Mesendoderm (in vitro differentiated cells): ENCODE measurements around the gene YEATS4.

ENCODE experiments used
- DNase-seq: peaks from one replicate; pipeline ENCODE4 v3.0.0; 2013
- H2AK5ac ChIP-seq: 2 replicates; pipeline ENCODE4 v1.6.1; 2013; ENCODE audit warnings: low read length, inconsistent platforms
- H2BK120ac ChIP-seq: 2 replicates; pipeline ENCODE4 v1.6.1; 2013; ENCODE audit warnings: low read depth, mild to moderate bottlenecking, low read length, moderate library complexity, mixed read lengths
- H2BK15ac ChIP-seq: replicated peaks from 2 replicates; pipeline ENCODE4 v1.6.1; 2013; ENCODE audit warnings: low read depth, mild to moderate bottlenecking, moderate library complexity
- H2BK5ac ChIP-seq: 2 replicates; pipeline ENCODE4 v1.6.1; 2013; ENCODE audit warnings: low read length, inconsistent platforms
- H3K18ac ChIP-seq: 2 replicates; pipeline ENCODE4 v1.6.1; 2013; ENCODE audit warnings: mild to moderate bottlenecking, low read length, mixed read lengths
- H3K23ac ChIP-seq: one replicate; pipeline ENCODE4 v1.6.1; 2013; ENCODE audit warnings: low read length
- H3K27ac ChIP-seq: 2 replicates; pipeline ENCODE4 v1.5.1; 2013; ENCODE audit warnings: low read depth, mild to moderate bottlenecking, inconsistent platforms, low read length, moderate library complexity
- H3K27me3 ChIP-seq: 2 replicates; pipeline ENCODE4 v1.6.1; 2013; ENCODE audit warnings: low read length, control low read depth, mild to moderate bottlenecking, inconsistent platforms; ENCODE audit not compliant: insufficient read depth, poor library complexity
- H3K36me3 ChIP-seq: 2 replicates; pipeline ENCODE4 v1.6.1; 2013; ENCODE audit warnings: low read length, inconsistent platforms; ENCODE audit not compliant: control insufficient read depth, insufficient read depth
- H3K4ac ChIP-seq: one replicate; pipeline ENCODE4 v1.6.1; 2013; ENCODE audit warnings: low read depth, mild to moderate bottlenecking, low read length, moderate library complexity
- H3K4me1 ChIP-seq: 2 replicates; pipeline ENCODE4 v1.6.1; 2013; ENCODE audit warnings: low read depth, low read length, inconsistent platforms; ENCODE audit not compliant: control insufficient read depth
- H3K4me2 ChIP-seq: 2 replicates; pipeline ENCODE4 v1.6.1; 2013; ENCODE audit warnings: low read length
- H3K4me3 ChIP-seq: 2 replicates; pipeline ENCODE4 v1.5.1; 2013; ENCODE audit warnings: mild to moderate bottlenecking, low read length
- H3K56ac ChIP-seq: one replicate; pipeline ENCODE4 v1.6.1; 2013; ENCODE audit warnings: low read length
- H3K79me1 ChIP-seq: 2 replicates; pipeline ENCODE4 v1.6.1; 2013; ENCODE audit warnings: low read length, inconsistent platforms
- H3K79me2 ChIP-seq: 2 replicates; pipeline ENCODE4 v1.6.1; 2013; ENCODE audit warnings: mild to moderate bottlenecking, low read length; ENCODE audit not compliant: control insufficient read depth, insufficient read depth
- H3K9ac ChIP-seq: 2 replicates; pipeline ENCODE4 v1.6.1; 2013; ENCODE audit warnings: low read length, inconsistent platforms
- H4K5ac ChIP-seq: one replicate; pipeline ENCODE4 v1.6.1; 2013; ENCODE audit warnings: low read length
- H4K8ac ChIP-seq: one replicate; pipeline ENCODE4 v1.6.1; 2013; ENCODE audit warnings: low read depth, mild to moderate bottlenecking, control low read depth, low read length, moderate library complexity
- WGBS: extraction: QIAGEN DNeasy Blood & Tissue Kit; methylation state at CpG from one replicate; pipeline ENCODE4 v1.1.7; 2013; ENCODE audit warnings: low lambda C conversion rate, missing lambda C conversion rate; ENCODE audit not compliant: insufficient coverage; ENCODE audit errors: extremely low coverage; 5-methylcytosine and 5-hydroxymethylcytosine counted together

YEATS4 gene

DNA sequence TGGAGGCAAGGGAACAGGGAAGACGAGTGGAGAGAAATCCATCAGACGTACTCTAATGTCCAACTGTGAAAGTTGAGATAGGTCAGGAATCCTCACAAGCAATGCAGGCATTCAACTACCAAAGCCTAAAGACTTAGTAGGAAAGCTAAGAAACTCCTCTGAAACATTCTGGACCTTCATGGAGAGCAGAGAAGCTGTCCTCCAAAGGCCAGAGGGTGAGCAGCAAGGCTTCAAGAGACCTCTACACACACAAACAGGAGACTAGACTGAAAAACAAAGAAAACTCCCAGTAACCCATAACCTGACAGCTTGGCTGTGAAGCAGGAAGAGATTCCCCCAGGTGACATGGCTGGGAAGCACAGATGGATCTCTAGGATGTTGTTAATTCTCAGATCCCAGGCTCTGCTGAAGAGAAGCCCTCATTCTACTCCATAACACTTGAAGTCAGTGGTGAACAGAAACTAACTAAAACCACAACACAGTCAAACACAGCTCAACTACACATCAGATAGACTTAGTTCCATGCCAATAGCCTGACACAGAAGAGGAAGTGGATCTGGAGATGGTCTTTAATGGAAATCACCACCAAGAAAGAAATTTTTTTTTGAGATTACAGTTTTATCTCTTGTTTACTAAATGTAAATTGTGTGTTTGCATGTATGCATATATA lies 34.6 kb upstream of the YEATS4 start:
- Histone ChIP-seq H3K4me3 (no peak overlapping the region), H2BK5ac (no peak overlapping the region), H3K79me1 (no peaks in the 10 kb centered on the region), H2BK15ac (no peak overlapping the region), H3K9ac (no peak overlapping the region), H4K5ac (no peak overlapping the region), H2AK5ac (no peak overlapping the region), H3K27me3 (no peaks in the 10 kb centered on the region), H2BK120ac (no peak overlapping the region), H3K23ac (no peak overlapping the region), H3K4me1 (no peaks in the 10 kb centered on the region), H3K36me3 (no peaks in the 10 kb centered on the region), H4K8ac (no peak overlapping the region), H3K4me2 (no peak overlapping the region), H3K4ac (no peak overlapping the region), H3K18ac (peak overlapping the region; percentile 28), H3K27ac (no peak overlapping the region), H3K79me2 (no peaks in the 10 kb centered on the region), H3K56ac (no peak overlapping the region)
- no CpG with 5 or more reads among the region's 2 CpGs for WGBS
- no peak for DNase-seq

DNA sequence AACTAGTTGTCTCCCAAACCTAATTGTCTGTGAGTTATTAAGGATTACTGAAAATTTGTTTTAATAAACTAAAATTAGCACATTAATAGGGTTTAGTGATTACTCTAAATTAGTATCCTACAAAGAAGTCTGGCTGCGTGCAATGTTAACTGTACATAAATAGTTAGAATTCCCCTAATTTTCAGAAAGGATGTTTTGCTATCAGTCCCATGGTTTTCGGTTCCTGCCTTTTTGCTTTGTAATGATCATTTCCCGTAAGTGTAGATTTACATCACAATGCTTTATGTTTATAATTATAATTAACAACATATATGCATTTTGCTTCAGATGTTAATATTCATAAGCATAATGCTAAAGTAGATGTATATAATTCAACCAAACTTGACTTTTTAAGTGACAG lies 31.1 kb upstream of the YEATS4 start:
- H3K27ac ChIP-seq: no peak overlapping the region
- no peaks in the 10 kb centered on the region for H3K79me2 ChIP-seq
- no peak overlapping the region for H3K18ac ChIP-seq
- H2AK5ac ChIP-seq: no peak overlapping the region
- no peaks in the 10 kb centered on the region for H3K79me1 ChIP-seq
- H3K4ac ChIP-seq: no peak overlapping the region
- H3K4me3 ChIP-seq: no peak overlapping the region
- no peaks in the 10 kb centered on the region for H3K27me3 ChIP-seq
- no peaks in the 10 kb centered on the region for H3K36me3 ChIP-seq
- H3K4me2 ChIP-seq: no peak overlapping the region
- peaks cover 2% of the 10 kb centered on the region for H3K4me1 ChIP-seq
- no peak overlapping the region for H3K9ac ChIP-seq
- no peak overlapping the region for H3K23ac ChIP-seq
- no CpG with 5 or more reads among the region's 3 CpGs for WGBS
- no peak overlapping the region for H2BK5ac ChIP-seq
- H4K8ac ChIP-seq: no peak overlapping the region
- DNase-seq: no peak
- no peak overlapping the region for H4K5ac ChIP-seq
- no peak overlapping the region for H3K56ac ChIP-seq
- H2BK15ac ChIP-seq: no peak overlapping the region
- H2BK120ac ChIP-seq: no peak overlapping the region

DNA sequence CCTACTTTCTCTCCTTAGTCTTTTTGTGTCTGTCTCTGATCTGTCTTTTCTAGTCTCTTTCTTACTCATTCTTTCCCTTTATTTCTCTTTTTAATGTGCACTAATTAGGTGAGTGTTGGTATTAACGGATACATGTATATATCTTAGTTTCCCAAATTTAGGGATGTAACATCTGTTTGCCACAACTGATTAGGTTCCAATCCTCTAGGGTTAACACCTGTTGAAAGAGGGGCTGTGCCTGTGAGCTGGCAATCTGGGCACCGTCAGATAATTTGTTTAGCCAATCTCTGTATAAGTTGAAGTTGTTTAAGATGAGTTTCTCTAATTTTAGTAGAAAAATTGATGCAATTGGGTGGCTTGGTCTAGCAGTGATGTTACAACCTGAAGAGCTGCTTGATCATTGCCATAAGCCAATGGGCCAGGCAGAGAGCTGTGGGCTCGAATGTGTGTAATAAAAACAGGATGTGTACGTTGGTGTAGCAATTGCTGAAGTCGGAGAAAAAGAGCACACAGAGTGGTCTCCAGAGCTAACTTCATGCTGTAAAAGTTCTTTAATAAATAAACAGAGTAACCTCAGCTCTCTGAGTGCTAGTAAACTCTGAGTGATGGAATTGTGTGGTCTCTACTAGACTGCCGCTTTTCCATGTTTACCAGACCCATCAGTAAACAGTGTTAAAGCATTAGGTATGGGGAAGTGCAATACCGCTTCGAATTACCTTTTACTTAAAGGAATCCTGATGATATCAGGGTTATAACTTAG lies 29.7 kb upstream of the YEATS4 start:
- Histone ChIP-seq H3K18ac (no peak overlapping the region), H3K56ac (no peak overlapping the region), H2BK5ac (no peak overlapping the region), H3K36me3 (no peaks in the 10 kb centered on the region), H3K79me2 (no peaks in the 10 kb centered on the region), H3K9ac (no peak overlapping the region), H3K23ac (no peak overlapping the region), H4K8ac (no peak overlapping the region), H4K5ac (no peak overlapping the region), H2BK120ac (no peak overlapping the region), H3K4me3 (no peak overlapping the region), H2AK5ac (no peak overlapping the region), H3K79me1 (no peaks in the 10 kb centered on the region), H3K4ac (no peak overlapping the region), H3K4me2 (no peak overlapping the region), H3K27me3 (no peaks in the 10 kb centered on the region), H3K27ac (no peak overlapping the region), H3K4me1 (peaks cover 2% of the 10 kb centered on the region), H2BK15ac (no peak overlapping the region)
- WGBS: no CpG with 5 or more reads among the region's 8 CpGs
- no peak for DNase-seq

DNA sequence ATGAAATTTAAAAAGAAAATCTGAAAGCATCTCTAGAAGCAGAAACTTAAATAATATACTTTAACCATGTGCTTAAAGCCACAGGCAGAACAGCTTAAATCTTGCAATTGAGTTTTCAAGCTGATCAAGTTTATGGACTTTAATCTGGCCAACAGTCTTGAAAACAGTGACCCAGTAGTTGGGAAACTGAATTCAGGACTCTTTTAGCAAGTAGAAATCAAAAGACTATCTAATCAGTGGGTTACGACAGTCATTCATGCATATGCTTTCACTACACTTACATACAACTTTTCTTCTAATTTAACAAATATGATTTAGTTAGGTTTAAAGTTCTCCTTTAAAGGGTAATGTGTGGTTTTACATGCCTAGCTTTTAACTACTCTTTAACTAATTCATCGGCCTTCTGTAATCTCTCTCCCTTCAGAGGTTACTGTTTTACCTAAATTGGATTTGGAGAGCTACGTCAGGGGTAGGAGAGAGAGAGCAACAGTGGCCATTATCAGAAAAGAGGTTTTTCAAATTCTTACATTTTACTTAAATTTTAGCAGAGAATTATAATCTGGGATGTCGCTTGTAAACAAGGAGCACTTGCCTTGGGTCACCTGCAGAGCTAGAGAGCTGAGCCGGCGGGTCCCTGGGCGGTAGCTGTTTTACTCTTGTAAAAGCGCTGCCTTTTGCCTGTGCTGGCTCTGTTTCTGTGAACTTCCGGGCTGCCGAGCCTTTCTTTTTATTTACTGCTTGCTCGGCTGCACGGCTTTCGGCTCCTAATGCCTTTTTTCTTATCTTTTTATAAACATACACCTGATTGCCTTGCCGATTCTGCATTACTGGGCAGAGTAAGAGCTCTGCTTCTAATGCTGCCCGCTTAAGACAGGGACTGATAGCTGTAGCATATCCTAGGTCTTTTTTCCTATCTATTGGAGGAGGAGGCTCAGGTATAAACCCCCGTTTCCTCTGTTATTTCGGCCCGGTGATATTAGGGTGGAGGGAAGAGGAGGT lies 28.8 kb upstream of the YEATS4 start:
- H2BK15ac ChIP-seq: no peak overlapping the region
- no peak overlapping the region for H3K56ac ChIP-seq
- no peaks in the 10 kb centered on the region for H3K36me3 ChIP-seq
- no peak overlapping the region for H2BK120ac ChIP-seq
- H2AK5ac ChIP-seq: no peak overlapping the region
- H3K4me1 ChIP-seq: peaks cover 2% of the 10 kb centered on the region
- H3K4ac ChIP-seq: no peak overlapping the region
- H2BK5ac ChIP-seq: no peak overlapping the region
- H3K9ac ChIP-seq: no peak overlapping the region
- H3K27me3 ChIP-seq: no peaks in the 10 kb centered on the region
- DNase-seq: peak; percentile 64
- peak overlapping the region; percentile 44 for H3K27ac ChIP-seq
- H4K8ac ChIP-seq: peak overlapping the region; percentile 28
- peak overlapping the region; percentile 6 for H3K4me2 ChIP-seq
- H4K5ac ChIP-seq: no peak overlapping the region
- H3K18ac ChIP-seq: no peak overlapping the region
- no peaks in the 10 kb centered on the region for H3K79me2 ChIP-seq
- H3K4me3 ChIP-seq: no peak overlapping the region
- no CpG with 5 or more reads among the region's 18 CpGs for WGBS
- no peaks in the 10 kb centered on the region for H3K79me1 ChIP-seq
- no peak overlapping the region for H3K23ac ChIP-seq

DNA sequence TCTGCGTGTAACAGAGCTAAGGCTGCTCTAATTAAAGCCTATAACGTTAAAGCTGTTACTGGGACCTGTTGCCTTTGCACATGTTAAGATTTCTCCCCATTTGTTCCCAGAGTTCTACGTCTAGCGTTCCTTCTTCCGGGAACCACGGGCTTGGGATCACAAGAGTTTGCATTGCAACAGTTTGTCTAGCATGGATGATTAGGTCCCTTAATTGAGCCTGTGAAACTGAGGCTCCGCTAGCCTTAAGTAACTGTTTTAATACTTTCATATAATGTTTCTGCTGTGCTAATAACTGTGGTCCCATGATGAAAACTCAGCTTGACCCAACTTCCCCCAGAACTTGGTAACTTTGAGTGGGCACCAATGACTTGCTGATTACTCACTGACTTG lies 28.0 kb upstream of the YEATS4 start:
- peaks cover 2% of the 10 kb centered on the region for H3K4me1 ChIP-seq
- H3K56ac ChIP-seq: no peak overlapping the region
- no peak overlapping the region for H2BK5ac ChIP-seq
- H3K4me2 ChIP-seq: peak overlapping the region; percentile 6
- H3K79me1 ChIP-seq: no peaks in the 10 kb centered on the region
- no peak overlapping the region for H4K8ac ChIP-seq
- no peak for DNase-seq
- no peak overlapping the region for H3K4me3 ChIP-seq
- peak overlapping the region; percentile 64 for H4K5ac ChIP-seq
- no peak overlapping the region for H3K23ac ChIP-seq
- H2BK120ac ChIP-seq: no peak overlapping the region
- H3K4ac ChIP-seq: no peak overlapping the region
- H3K18ac ChIP-seq: no peak overlapping the region
- no peak overlapping the region for H2BK15ac ChIP-seq
- no CpG with 5 or more reads among the region's 7 CpGs for WGBS
- H3K27me3 ChIP-seq: no peaks in the 10 kb centered on the region
- no peak overlapping the region for H2AK5ac ChIP-seq
- no peaks in the 10 kb centered on the region for H3K79me2 ChIP-seq
- no peaks in the 10 kb centered on the region for H3K36me3 ChIP-seq
- no peak overlapping the region for H3K9ac ChIP-seq
- peak overlapping the region; percentile 44 for H3K27ac ChIP-seq
